Measurements from ENCODE around the gene IRF2.

Gene IRF2

GRCh38 chr4:184432127-184432922 lies 42.0 kb downstream of the IRF2 start:
- H3K4me3 ChIP-seq (ENCODE audit: low read depth, low read length), result no peak overlapping the region
- DNase-seq (ENCODE audit: low read depth), result no peak
- TF ChIP-seq POLR2A (IDR thresholded peaks at IDR 0.05; ENCODE audit: extremely low read depth, insufficient read length), result no peak
- no peak for TF ChIP-seq MAX (IDR thresholded peaks at IDR 0.05; ENCODE audit: low read depth, low read length)
- TF ChIP-seq, protein P1, sequence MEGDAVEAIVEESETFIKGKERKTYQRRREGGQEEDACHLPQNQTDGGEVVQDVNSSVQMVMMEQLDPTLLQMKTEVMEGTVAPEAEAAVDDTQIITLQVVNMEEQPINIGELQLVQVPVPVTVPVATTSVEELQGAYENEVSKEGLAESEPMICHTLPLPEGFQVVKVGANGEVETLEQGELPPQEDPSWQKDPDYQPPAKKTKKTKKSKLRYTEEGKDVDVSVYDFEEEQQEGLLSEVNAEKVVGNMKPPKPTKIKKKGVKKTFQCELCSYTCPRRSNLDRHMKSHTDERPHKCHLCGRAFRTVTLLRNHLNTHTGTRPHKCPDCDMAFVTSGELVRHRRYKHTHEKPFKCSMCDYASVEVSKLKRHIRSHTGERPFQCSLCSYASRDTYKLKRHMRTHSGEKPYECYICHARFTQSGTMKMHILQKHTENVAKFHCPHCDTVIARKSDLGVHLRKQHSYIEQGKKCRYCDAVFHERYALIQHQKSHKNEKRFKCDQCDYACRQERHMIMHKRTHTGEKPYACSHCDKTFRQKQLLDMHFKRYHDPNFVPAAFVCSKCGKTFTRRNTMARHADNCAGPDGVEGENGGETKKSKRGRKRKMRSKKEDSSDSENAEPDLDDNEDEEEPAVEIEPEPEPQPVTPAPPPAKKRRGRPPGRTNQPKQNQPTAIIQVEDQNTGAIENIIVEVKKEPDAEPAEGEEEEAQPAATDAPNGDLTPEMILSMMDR (IDR thresholded peaks at IDR 0.05; ENCODE audit: low read depth, low read length), result no peak
- TF ChIP-seq MYC (IDR thresholded peaks at IDR 0.05; ENCODE audit: low read depth, low read length), result no peak

- DNase-seq (ENCODE audit: low read depth), result no peak
- H3K4me3 ChIP-seq (ENCODE audit: low read depth, low read length), result no peak overlapping the region
- TF ChIP-seq MAX (IDR thresholded peaks at IDR 0.05; ENCODE audit: low read depth, low read length) (no peak), MYC (IDR thresholded peaks at IDR 0.05; ENCODE audit: low read depth, low read length) (no peak), POLR2A (IDR thresholded peaks at IDR 0.05; ENCODE audit: extremely low read depth, insufficient read length) (no peak)
- TF ChIP-seq, protein P1 (IDR thresholded peaks at IDR 0.05; ENCODE audit: low read depth, low read length), result no peak
Observed at GRCh38 chr4:184430163-184430562, 44.2 kb downstream of the IRF2 start.

GRCh38 chr4:184428787-184429186 lies 45.6 kb downstream of the IRF2 start:
- no peak overlapping the region for H3K4me3 ChIP-seq (ENCODE audit: low read depth, low read length)
- TF ChIP-seq, protein P1 (IDR thresholded peaks at IDR 0.05; ENCODE audit: low read depth, low read length), result no peak
- TF ChIP-seq MYC (IDR thresholded peaks at IDR 0.05; ENCODE audit: low read depth, low read length) (no peak), MAX (IDR thresholded peaks at IDR 0.05; ENCODE audit: low read depth, low read length) (no peak), POLR2A (IDR thresholded peaks at IDR 0.05; ENCODE audit: extremely low read depth, insufficient read length) (no peak)
- DNase-seq (ENCODE audit: low read depth), result no peak

GRCh38 chr4:184427687-184428086 lies 46.7 kb downstream of the IRF2 start:
- no peak overlapping the region for H3K4me3 ChIP-seq (ENCODE audit: low read depth, low read length)
- no peak for TF ChIP-seq MAX (IDR thresholded peaks at IDR 0.05; ENCODE audit: low read depth, low read length)
- TF ChIP-seq MYC (IDR thresholded peaks at IDR 0.05; ENCODE audit: low read depth, low read length), result no peak
- TF ChIP-seq, protein P1 (IDR thresholded peaks at IDR 0.05; ENCODE audit: low read depth, low read length), result no peak
- TF ChIP-seq POLR2A (IDR thresholded peaks at IDR 0.05; ENCODE audit: extremely low read depth, insufficient read length), result no peak
- no peak for DNase-seq (ENCODE audit: low read depth)

GRCh38 chr4:184427093-184427492 lies 47.3 kb downstream of the IRF2 start:
- TF ChIP-seq, protein P1 (IDR thresholded peaks at IDR 0.05; ENCODE audit: low read depth, low read length), result no peak
- TF ChIP-seq POLR2A (IDR thresholded peaks at IDR 0.05; ENCODE audit: extremely low read depth, insufficient read length) (no peak), MYC (IDR thresholded peaks at IDR 0.05; ENCODE audit: low read depth, low read length) (no peak)
- H3K4me3 ChIP-seq (ENCODE audit: low read depth, low read length), result no peak overlapping the region
- no peak for DNase-seq (ENCODE audit: low read depth)
